Uterus (tissue), 2 donors: ENCODE measurements around the gene ATP6V0D1.

ENCODE experiments used
- POLR2A ChIP-seq, 2 donors: fragments of 450-650 bp; IDR thresholded peaks; one replicate each; pipeline ENCODE4 v1.6.1; 2016; ENCODE audit warnings: antibody characterized with exemption in 2 of 2, mild to moderate bottlenecking in 1 of 2, moderate library complexity in 1 of 2
- TF ChIP-seq, protein P1 (sequence below), 4 experiments: fragments of 200-600 bp in 2 of 4; fragments of 450-650 bp in 2 of 4; sonication (generic) in 2 of 4; IDR thresholded peaks; one replicate each; pipeline ENCODE4 v1.5.1; 2016 to 2019; ENCODE audit warnings: antibody characterized with exemption in 4 of 4, mild to moderate bottlenecking in 2 of 4, moderate library complexity in 1 of 4

DNA sequence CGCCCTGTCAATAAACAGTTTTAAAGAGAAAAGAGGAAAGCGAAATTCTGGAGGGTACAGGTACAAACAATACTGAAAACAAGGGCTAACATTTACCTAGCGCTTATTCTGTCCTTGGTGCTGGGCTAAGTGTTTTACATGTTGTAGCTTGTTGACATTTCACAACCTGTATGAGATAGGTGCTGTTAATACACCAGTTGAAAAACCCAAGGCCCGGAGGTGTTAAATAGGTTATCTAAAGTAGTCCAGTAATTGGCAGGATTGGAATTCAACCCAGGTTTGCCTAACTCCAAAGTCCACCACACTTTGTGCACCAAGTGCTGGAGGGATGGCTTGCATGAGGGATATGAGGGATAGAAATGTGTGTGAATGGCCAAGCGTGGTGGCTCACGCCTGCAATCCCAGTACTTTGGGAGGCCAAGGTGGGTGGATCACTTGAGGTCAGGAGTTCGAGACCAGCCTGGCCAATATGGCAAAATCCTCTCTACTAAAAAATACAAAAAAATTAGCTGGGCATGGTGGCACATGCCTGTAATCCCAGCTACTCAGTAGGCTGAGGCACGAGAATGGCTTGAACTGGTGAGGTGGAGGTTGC, 2.9 kb downstream of the ATP6V0D1 start:
- TF ChIP-seq POLR2A (IDR thresholded peaks at IDR 0.05): no peak
- TF ChIP-seq, protein P1, sequence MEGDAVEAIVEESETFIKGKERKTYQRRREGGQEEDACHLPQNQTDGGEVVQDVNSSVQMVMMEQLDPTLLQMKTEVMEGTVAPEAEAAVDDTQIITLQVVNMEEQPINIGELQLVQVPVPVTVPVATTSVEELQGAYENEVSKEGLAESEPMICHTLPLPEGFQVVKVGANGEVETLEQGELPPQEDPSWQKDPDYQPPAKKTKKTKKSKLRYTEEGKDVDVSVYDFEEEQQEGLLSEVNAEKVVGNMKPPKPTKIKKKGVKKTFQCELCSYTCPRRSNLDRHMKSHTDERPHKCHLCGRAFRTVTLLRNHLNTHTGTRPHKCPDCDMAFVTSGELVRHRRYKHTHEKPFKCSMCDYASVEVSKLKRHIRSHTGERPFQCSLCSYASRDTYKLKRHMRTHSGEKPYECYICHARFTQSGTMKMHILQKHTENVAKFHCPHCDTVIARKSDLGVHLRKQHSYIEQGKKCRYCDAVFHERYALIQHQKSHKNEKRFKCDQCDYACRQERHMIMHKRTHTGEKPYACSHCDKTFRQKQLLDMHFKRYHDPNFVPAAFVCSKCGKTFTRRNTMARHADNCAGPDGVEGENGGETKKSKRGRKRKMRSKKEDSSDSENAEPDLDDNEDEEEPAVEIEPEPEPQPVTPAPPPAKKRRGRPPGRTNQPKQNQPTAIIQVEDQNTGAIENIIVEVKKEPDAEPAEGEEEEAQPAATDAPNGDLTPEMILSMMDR (IDR thresholded peaks at IDR 0.05): no peak
